Measurements from ENCODE around the gene CSMD2.

Gene CSMD2

GRCh38 chr1:33719326-33719725 lies 445.7 kb downstream of the CSMD2 start:
- TF ChIP-seq YY1 (IDR thresholded peaks at IDR 0.05; ENCODE audit: low read depth) (no peak), TEAD4 (IDR thresholded peaks at IDR 0.05) (no peak), TCF12 (IDR thresholded peaks at IDR 0.05; ENCODE audit: low read depth) (no peak), RAD21 (IDR thresholded peaks at IDR 0.05; ENCODE audit: low read depth) (no peak), CREB1 (IDR thresholded peaks at IDR 0.05; ENCODE audit: low read depth) (no peak)

GRCh38 chr1:33718186-33718585 lies 446.8 kb downstream of the CSMD2 start:
- no peak for TF ChIP-seq TAF1 (IDR thresholded peaks at IDR 0.05; ENCODE audit: low read depth)
- no peak for TF ChIP-seq NFIC (IDR thresholded peaks at IDR 0.05)
- TF ChIP-seq MAX (IDR thresholded peaks at IDR 0.05), result no peak
- TF ChIP-seq CREB1 (IDR thresholded peaks at IDR 0.05; ENCODE audit: low read depth), result no peak
- TF ChIP-seq TCF12 (IDR thresholded peaks at IDR 0.05; ENCODE audit: low read depth), result no peak
- no peak for TF ChIP-seq REST (IDR thresholded peaks at IDR 0.05; ENCODE audit: low read depth)
- no peak for TF ChIP-seq YY1 (IDR thresholded peaks at IDR 0.05; ENCODE audit: low read depth)
- no peak for TF ChIP-seq CEBPB (IDR thresholded peaks at IDR 0.05)
- no peak for TF ChIP-seq USF1 (IDR thresholded peaks at IDR 0.05)
- no peak for TF ChIP-seq EGR1 (IDR thresholded peaks at IDR 0.05)
- TF ChIP-seq EP300 (IDR thresholded peaks at IDR 0.05; ENCODE audit: borderline replicate concordance), result no peak
- TF ChIP-seq FOXM1 (IDR thresholded peaks at IDR 0.05; ENCODE audit: borderline replicate concordance, low read depth), result no peak
- no peak for TF ChIP-seq ZBTB7A (IDR thresholded peaks at IDR 0.05; ENCODE audit: low read depth)
- no peak for TF ChIP-seq TEAD4 (IDR thresholded peaks at IDR 0.05)
- no peak for TF ChIP-seq RAD21 (IDR thresholded peaks at IDR 0.05; ENCODE audit: low read depth)

GRCh38 chr1:33716976-33717688 lies 447.9 kb downstream of the CSMD2 start:
- TF ChIP-seq TAF1 (IDR thresholded peaks at IDR 0.05; ENCODE audit: low read depth) (no peak), YY1 (IDR thresholded peaks at IDR 0.05; ENCODE audit: low read depth) (no peak), CEBPB (IDR thresholded peaks at IDR 0.05) (no peak), TCF12 (IDR thresholded peaks at IDR 0.05; ENCODE audit: low read depth) (no peak), RAD21 (IDR thresholded peaks at IDR 0.05; ENCODE audit: low read depth) (no peak), MAX (IDR thresholded peaks at IDR 0.05) (no peak), REST (IDR thresholded peaks at IDR 0.05; ENCODE audit: low read depth) (no peak), FOXM1 (IDR thresholded peaks at IDR 0.05; ENCODE audit: borderline replicate concordance, low read depth) (no peak), EP300 (IDR thresholded peaks at IDR 0.05; ENCODE audit: borderline replicate concordance) (no peak), ZBTB7A (IDR thresholded peaks at IDR 0.05; ENCODE audit: low read depth) (no peak), NFIC (IDR thresholded peaks at IDR 0.05) (no peak), EGR1 (IDR thresholded peaks at IDR 0.05) (no peak), TEAD4 (IDR thresholded peaks at IDR 0.05) (no peak), CREB1 (IDR thresholded peaks at IDR 0.05; ENCODE audit: low read depth) (no peak)

GRCh38 chr1:33715195-33715811 lies 449.7 kb downstream of the CSMD2 start:
- TF ChIP-seq TCF12 (IDR thresholded peaks at IDR 0.05; ENCODE audit: low read depth) (no peak), RAD21 (IDR thresholded peaks at IDR 0.05; ENCODE audit: low read depth) (no peak), EP300 (IDR thresholded peaks at IDR 0.05; ENCODE audit: borderline replicate concordance) (no peak), TAF1 (IDR thresholded peaks at IDR 0.05; ENCODE audit: low read depth) (no peak), ZBTB7A (IDR thresholded peaks at IDR 0.05; ENCODE audit: low read depth) (no peak), MAX (IDR thresholded peaks at IDR 0.05) (no peak), REST (IDR thresholded peaks at IDR 0.05; ENCODE audit: low read depth) (no peak), CEBPB (IDR thresholded peaks at IDR 0.05) (no peak), NFIC (IDR thresholded peaks at IDR 0.05) (no peak), USF1 (IDR thresholded peaks at IDR 0.05) (no peak), TEAD4 (IDR thresholded peaks at IDR 0.05) (no peak)
